Lower leg skin (tissue), 4 donors: ENCODE results near the gene STXBP2. TPM values are rescaled to one million over a fixed set of nuclear protein-coding genes. Genes with fewer than 3 reads are reported as not detected.

Experiments used
- DNase-seq, 2 donors: peaks; one replicate each; pipeline ENCODE4 v3.0.0-alpha.2; 2019; ENCODE audit warnings: low spot score in 2 of 2
- H3K4me3 ChIP-seq: fragments of 200-600 bp; sonication (generic); 2 replicates; pipeline ENCODE4 v1.5.1; 2017; ENCODE audit warnings: mild to moderate bottlenecking, low read depth; ENCODE audit not compliant: poor library complexity, severe bottlenecking
- POLR2A ChIP-seq, 2 donors: fragments of 450-650 bp; IDR thresholded peaks; one replicate each; pipeline ENCODE4 v1.6.1; 2016 to 2017; ENCODE audit warnings: antibody characterized with exemption in 2 of 2, mild to moderate bottlenecking in 1 of 2, moderate library complexity in 1 of 2
- WGBS, 2 donors: methylation state at CpG; one replicate each; pipeline ENCODE4 v1.1.5; 2018; 5-methylcytosine and 5-hydroxymethylcytosine counted together
- intact Hi-C: fragments of 100-400 bp; cut with DNase I; formaldehyde crosslinking; loops from one replicate; pipeline ENCODE4 v1.15.0; 2023; ENCODE audit warnings: low total_unique reads
- total RNA-seq, 4 donors: library from RNA; depleted of rRNA; stranded (reverse); fragments of >200 nt; gene quantifications; one replicate each; pipeline ENCODE4 v1.1.0, GENCODE V29; 2016
- TF ChIP-seq, protein P1 (sequence below), 3 donors: fragments of 450-650 bp; IDR thresholded peaks; one replicate each; pipeline ENCODE4 v1.5.1; 2016; ENCODE audit warnings: antibody characterized with exemption in 3 of 3, mild to moderate bottlenecking in 3 of 3, moderate library complexity in 2 of 3

STXBP2 gene
- 100 to 1,000 TPM in 1 of 4 donors, 10 to 100 TPM in 3; 43.8 to 109 (median 69.9) TPM for total RNA-seq

DNA sequence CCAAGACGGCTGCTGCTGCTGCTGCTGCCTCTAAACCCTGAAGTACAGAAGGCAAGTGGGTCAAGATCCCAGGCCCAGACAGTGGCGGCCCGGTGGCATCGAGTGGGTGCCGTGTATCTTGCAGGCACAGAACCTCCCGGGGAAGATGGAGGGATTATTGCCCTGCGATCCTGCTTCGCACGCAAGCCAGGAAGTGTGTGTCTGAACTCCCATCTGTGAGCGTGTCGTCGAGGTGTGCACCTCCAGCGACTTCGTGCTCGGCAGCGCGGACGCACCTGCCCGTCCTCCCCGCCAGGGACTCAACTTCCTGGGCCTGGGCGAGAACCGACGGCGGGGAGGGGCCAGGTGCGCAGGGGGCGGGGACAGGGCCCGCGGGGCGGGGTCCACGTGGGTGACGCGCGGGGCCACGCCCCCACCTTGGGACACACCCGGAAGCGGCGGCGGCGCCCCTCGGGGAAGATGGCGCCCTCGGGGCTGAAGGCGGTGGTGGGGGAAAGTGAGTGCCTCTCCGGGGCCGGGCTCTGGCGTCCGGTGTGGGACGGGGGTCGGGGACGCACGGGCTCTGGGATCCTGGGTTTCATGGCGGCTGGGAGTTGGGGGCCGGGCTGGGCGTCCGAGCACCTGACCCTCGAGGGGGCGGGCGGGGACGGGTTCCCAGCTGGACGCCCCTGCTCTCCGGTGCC lies at the start of gene STXBP2:
Gene STXBP2 (plus strand): TSS at position 420 of the 683 bp plus-strand sequence. CDS start 40 bp downstream, at position 460.
- H3K4me3 ChIP-seq: peak within 1 kb of the TSS; percentile 29
- intact Hi-C loops: no loop called here
- DNase-seq: peak; percentile 70 to 95
- WGBS, 2 donors: 5 to 9% methylated on average over 17 to 45 of the region's 61 CpGs
- TF ChIP-seq, protein P1, sequence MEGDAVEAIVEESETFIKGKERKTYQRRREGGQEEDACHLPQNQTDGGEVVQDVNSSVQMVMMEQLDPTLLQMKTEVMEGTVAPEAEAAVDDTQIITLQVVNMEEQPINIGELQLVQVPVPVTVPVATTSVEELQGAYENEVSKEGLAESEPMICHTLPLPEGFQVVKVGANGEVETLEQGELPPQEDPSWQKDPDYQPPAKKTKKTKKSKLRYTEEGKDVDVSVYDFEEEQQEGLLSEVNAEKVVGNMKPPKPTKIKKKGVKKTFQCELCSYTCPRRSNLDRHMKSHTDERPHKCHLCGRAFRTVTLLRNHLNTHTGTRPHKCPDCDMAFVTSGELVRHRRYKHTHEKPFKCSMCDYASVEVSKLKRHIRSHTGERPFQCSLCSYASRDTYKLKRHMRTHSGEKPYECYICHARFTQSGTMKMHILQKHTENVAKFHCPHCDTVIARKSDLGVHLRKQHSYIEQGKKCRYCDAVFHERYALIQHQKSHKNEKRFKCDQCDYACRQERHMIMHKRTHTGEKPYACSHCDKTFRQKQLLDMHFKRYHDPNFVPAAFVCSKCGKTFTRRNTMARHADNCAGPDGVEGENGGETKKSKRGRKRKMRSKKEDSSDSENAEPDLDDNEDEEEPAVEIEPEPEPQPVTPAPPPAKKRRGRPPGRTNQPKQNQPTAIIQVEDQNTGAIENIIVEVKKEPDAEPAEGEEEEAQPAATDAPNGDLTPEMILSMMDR (IDR thresholded peaks at IDR 0.05): no peak
- TF ChIP-seq POLR2A (IDR thresholded peaks at IDR 0.05): no peak

DNA sequence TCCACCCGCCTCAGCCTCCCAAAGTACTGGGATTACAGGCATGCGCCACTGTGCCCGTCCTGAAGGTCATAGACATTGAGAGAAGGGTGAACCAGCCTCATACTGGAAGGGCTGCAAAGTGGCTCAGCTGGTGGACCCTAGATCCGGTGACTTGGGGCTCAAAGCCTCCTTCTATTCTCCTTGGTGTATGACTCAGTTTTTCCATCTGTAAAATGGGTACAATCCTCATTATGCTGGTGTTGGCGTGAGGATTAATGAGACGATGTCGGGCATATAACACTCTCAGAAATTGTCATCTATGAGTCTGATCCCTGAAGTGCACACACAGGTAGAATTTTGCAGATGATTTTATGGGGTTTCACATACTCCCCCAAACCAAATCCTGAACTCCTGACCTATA lies 47.1 kb upstream of the STXBP2 start:
- 86 to 90% methylated on average over 7 of the region's 7 CpGs for WGBS, 2 donors
- TF ChIP-seq POLR2A (IDR thresholded peaks at IDR 0.05): no peak
- TF ChIP-seq, protein P1 (IDR thresholded peaks at IDR 0.05): no peak
- H3K4me3 ChIP-seq: no peak overlapping the region
- intact Hi-C loops: no loop called here
- DNase-seq: no peak

DNA sequence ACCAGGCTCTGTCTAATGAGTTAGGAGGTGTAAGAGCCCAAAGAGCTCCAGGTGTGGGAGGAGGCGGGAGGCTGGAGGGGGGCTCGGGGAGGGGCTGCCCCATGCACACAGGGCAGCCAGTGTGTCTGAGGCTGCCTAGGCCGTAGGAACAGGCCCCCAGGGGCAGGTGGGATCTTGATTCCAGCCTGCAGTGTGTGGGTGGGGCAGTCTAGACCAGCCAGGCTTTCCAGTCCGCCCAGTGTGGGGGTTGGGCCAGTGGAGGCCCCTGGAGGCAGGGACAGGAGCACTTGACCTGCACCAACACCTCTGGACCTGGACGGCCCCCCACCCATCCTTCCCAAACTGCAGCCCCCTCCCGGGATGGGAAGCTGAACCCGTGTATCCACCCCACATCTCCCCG lies 46.7 kb upstream of the STXBP2 start:
- TF ChIP-seq, protein P1 (IDR thresholded peaks at IDR 0.05): no peak
- TF ChIP-seq POLR2A (IDR thresholded peaks at IDR 0.05): no peak
- intact Hi-C loops: no loop called here

DNA sequence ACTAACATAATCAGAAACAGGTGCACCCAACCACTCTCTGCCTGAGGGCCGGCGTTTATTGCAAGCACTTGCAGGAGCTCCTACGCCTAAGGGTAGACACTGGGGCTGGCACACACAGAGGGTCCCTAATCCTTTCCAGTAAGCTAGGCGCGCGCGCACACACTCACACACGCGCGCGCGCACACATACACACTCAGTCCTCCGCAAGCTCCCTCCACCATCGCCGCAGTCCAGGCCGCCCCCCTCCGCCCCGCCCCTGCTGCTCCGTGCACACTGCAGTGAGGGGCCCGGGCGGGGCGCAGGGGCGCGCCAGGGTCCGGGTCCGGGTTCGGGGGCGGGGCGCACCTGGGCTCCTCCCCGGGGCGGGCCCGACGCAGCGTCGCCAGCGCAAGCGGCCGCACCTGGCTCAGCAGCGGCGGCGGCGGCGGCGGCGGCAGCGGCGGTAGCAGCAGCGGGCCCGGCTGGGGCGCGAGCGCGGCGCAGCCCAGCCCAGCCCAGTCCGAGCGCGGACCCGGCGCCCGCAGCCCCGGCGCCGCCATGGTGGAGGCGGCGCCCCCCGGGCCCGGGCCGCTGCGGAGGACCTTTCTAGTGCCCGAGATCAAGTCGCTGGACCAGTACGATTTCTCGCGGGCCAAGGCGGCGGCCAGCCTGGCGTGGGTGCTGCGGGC lies 41.3 kb upstream of the STXBP2 start, which contains the start of gene CAMSAP3:
Gene CAMSAP3 (plus strand): TSS at position 398 of the 668 bp plus-strand sequence. CDS start 140 bp downstream, at position 538.
- DNase-seq: no peak
- TF ChIP-seq POLR2A (IDR thresholded peaks at IDR 0.05): no peak
- TF ChIP-seq, protein P1 (IDR thresholded peaks at IDR 0.05): no peak
- H3K4me3 ChIP-seq: peak within 1 kb of the TSS; percentile 20
- WGBS, 2 donors: 1 to 2% methylated on average over 18 to 26 of the region's 78 CpGs
- intact Hi-C loops: no loop called here

More for the DNA sequence above, 46.7 kb upstream of the STXBP2 start:
- 21 to 37% methylated on average over 7 to 8 of the region's 8 CpGs for WGBS, 2 donors
- no peak overlapping the region for H3K4me3 ChIP-seq
- peak in 1 of 2 donors; percentile 55 for DNase-seq

DNA sequence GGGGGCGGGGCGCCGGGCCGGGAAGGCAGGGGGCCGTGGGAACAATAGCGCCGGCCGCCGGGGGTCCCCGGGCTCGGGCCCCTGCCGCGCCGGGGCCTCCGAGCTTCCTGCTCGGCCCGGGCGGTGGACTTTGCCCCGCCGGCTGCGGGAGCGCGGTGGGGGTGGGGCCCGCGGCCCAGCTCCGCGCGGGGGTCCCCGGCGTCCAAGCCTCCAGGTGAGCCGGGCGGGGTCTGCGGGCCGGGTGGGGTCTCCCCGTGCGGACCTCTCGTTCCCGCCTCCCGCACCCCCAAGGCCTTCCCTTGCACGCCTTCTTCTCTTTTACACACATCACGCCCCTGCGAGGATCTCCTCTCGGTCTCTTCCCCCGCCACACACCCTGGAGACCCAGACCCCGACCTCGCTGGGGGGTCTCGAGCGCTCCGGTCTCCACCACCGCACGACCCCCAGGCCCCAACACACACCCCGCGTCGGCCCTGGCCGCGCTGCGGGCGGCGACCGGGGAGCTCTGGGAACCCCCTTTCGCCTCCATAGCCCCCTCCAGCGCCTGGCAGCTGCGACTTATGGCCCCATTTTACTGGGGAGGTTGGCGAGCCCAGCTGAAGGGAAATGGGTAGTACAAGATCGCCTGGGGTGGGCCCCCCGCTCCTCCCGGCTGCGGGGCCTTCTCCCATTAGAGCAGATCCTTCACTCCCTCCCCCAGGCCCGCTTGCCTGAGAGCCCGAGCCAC lies 40.5 kb upstream of the STXBP2 start:
- no peak for TF ChIP-seq POLR2A (IDR thresholded peaks at IDR 0.05)
- TF ChIP-seq, protein P1 (IDR thresholded peaks at IDR 0.05): no peak
- H3K4me3 ChIP-seq: peak overlapping the region; percentile 20
- DNase-seq: no peak
- intact Hi-C loops: no loop called here
- WGBS, 2 donors: 3 to 5% methylated on average over 39 to 46 of the region's 70 CpGs
